G401 (cell line): ENCODE data around the gene TOR1B. TPM values are rescaled to one million over a fixed set of nuclear protein-coding genes. Genes with fewer than 3 reads are reported as not detected.

ENCODE experiments used
- total RNA-seq: library from RNA; depleted of rRNA; stranded (reverse); fragments of >200 nt; shearing (Covaris generic); gene quantifications from 2 replicates; pipeline ENCODE4 v1.2.3, GENCODE V29; 2014; rRNA removed

Gene TOR1B
- total RNA-seq, 1 experiment from 2014 or later: 16.5 TPM

Other genes starting within 250 kb of the TOR1B start
- not detected in 2 replicates for gene C9orf50, start 182.1 kb upstream of the TOR1B start, total RNA-seq
- 107 and 123 TPM in 2 replicates for gene NTMT1, start 177.0 kb upstream of the TOR1B start, total RNA-seq
- 37.2 and 49.7 TPM in 2 replicates for gene ASB6, start 161.0 kb upstream of the TOR1B start, total RNA-seq
- not detected in 2 replicates for gene PRRX2, start 137.5 kb upstream of the TOR1B start, total RNA-seq
- gene PTGES, start 50.1 kb upstream of the TOR1B start, total RNA-seq: 2.5 and 4.8 TPM in 2 replicates
- 30.8 and 43.1 TPM in 2 replicates for gene TOR1A, start 21.0 kb downstream of the TOR1B start, total RNA-seq
- 23.4 and 49.4 TPM in 2 replicates for gene C9orf78, start 32.1 kb downstream of the TOR1B start, total RNA-seq
- 27.7 and 34.3 TPM in 2 replicates for gene USP20, start 32.3 kb downstream of the TOR1B start, total RNA-seq
- 7.5 and 16.6 TPM in 2 replicates for gene FNBP1, start 240.0 kb downstream of the TOR1B start, total RNA-seq